GM18861 (cell line): ENCODE measurements around the gene ATXN1.
A peak's percentile ranks its signal among the peaks of the same experiment; 100 is the strongest.
"Not testable (repeated sequence)": the region's sequence is repeated elsewhere in the genome, so short reads cannot be mapped to it uniquely, and the experiment has no call there.

Experiments used
- ATAC-seq: cut with Tn5 transposase; IDR thresholded peaks from one replicate; pipeline ENCODE4 v1.9.1; 2021; ENCODE audit not compliant: unreplicated experiment

The ATXN1 gene

DNA sequence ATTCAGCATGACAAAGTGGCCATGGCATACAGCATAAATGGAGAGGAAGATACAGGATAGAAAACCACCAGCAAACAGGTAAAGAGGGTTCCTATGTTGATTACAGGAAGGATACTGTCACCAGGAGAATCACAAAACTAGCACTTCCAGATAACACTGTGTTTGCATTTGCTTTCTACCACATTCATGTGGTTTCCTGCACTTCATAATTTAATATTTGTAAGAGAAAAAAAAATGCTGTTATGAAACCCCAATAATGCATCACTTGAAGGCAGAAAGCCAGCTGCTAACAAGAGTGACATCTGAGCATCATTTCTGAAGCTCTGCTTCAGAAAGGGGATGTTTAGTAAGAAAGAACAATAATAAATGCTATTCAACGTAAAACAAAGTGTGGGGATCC, 106.6 kb downstream of the ATXN1 start:
- peak; percentile 32 for ATAC-seq

DNA sequence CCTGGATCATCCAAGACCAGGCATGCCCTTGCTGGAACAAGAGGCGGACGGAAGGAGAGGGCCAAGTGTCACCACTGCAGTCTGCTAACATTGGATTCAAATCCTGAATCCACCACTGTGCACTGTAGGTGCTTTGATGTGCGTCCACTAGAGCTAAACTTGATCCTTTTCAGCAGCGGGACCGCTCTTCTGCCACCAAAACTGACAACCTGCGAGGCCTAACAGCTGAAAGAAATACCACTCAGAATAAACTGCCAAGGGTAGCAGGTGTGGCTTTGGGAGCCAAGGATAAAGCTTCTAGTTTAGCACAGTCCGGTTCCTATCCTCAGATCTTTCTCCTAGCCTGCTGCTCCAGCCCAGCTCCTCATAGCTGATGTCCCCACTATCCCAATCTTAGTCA, 108.0 kb downstream of the ATXN1 start:
- ATAC-seq, result no peak

DNA sequence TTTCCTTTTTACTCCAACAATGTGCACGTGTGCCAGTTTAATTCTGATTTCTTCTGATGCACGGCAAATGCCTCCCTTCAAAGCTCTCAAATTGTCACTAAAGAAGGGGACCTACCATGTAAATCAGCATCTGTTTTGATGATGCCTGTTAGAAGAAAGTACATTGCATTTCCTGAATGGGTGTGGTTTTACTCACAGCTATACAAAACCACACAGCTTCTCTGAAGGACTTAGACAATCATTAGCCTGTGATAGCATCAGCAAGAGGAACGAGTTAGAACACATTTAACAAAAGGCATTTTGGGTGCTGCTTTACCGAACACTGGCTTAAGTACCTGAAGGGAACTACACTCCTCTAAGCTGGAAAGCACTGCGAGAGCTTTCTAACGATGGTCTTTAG, 109.4 kb downstream of the ATXN1 start:
- ATAC-seq, result peak; percentile 92

DNA sequence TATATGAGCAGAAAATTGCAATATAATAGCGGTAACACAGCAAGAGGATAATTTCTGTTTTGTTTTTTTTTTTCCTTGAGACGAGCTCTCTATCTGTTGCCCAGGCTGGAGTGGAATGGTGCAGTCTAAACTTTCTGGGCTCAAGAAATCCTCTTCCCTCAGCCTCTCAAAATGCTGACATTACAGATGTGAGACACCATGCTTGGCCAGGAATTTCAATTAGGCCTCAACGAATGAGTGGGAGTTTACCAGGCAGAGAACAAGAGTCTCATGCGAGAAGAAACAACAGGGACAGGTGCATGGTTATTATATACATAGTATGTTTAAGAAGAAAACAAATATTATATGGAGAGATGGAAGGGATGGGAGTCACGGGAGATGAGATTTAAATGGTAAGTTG, 111.4 kb downstream of the ATXN1 start:
- ATAC-seq, result no peak

DNA sequence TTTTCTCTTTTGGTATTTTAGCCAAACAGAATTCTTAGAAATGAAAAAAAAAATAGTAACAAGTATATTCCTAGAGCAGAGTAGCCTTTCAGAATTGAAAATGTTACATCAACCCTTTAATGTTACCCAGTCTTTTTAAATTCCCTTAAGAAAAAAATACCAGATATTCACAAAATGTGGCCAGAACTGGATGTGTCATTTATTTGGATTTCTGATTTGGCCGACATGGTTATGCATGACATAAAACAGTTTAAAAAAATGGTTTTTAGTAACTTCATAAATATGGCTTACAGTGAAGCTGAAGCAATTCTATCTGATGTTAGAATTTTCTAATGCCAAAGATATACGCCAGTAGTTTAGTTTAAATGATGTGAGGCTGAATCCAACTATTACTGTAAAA, 112.0 kb downstream of the ATXN1 start:
- no peak for ATAC-seq

DNA sequence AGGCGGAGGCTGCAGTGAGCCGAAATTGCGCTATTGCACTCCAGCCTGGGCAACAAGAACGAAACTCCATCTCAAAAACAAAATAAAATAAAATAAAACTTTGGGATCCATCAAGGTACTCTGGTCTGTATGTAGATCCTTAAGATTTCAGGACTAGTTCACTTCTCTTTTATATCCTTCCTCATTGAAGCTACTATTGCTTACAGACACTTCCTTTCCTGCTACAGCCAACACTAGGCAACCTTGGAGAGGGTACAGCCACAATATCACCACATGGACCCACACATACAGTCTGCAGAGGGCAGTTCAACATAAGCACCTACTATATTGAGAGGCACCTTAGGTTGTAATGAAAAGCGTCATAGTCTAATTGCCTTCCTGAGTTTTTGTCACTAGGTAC, 113.3 kb downstream of the ATXN1 start:
- no peak for ATAC-seq

DNA sequence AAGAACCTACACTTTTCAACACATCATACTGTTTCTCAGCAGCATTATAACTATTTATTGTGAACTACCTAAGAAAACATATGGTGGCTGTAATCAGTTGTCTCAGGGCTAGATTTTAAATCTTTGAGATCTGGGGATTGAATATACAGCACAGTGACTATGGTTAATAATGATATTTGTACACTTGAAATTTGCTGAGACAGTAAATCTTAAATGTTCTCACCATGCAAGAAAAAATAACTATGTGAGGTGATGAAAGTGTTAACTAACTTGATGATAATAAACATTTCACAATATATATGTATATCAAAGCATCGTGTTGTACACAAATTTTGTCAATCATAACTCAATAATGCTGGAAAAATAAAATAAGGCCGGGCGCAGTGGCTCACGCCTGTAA, 113.8 kb downstream of the ATXN1 start:
- ATAC-seq, result no peak

DNA sequence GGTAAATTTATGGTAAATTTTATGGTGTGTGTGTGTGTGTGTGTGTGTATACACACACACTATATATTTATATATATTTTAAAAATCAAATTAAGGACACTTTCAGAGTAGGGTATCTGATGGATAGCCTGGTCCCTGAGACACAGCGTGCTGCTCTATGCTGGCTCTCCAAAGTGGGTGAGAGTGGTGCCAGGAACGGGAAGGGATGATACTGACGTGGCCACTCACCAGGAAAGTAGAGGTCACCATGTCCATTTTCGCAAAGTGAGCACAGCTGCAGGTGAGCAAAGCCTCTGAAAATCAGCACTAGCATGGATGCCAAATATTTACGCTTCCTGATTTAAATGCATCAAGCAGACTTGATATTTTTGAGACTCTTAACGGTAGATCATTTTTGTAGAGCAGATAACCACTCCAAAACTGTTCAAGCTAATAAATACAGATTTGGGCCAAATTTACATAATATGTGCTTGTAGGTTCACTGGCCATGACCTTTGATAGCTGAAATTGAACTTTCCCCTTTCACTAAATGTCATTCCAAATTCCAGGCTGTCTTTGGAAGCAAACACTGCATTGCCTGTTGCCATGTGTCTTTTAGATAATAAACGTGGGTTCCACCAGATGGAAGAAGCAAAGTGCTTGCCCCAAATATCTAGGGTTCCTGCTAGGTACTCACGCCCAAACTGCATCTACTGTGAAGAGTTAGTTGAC, 116.6 kb downstream of the ATXN1 start:
- ATAC-seq, result no peak

DNA sequence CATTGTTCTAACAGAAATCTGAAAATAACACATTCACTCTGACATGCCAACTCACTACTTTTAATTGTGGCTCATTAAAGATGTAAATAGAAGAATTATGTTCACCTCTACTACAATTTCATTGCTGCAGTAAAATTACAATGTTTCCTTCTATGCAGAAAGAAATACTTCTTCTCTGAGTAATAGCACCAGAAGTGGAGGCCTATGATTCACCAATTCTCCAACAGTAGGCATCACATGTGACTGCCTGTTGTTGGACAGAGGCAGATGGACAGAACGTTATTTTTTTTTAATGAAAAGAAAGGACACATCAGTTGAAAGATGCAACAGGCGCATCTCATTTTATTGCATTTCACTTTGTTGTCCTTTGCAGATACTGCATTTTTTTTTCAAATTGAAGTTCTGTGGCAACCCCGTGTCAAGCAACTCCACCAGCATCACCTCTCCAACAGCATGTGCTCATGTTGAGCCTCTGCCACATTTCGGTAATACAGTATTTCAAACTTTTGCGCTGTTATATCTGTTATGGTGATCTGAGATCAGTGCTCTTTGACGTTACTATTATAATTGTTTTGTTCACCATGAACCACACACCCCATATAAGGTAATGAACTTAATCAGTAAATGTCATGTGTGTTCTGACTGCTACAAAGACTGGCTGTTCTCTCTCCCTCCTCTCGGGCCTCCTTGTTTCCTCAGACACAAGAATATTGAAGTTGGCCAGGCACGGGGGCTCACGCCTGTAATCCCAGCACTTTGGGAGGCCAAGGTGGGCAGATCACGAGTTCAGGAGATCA, 121.4 kb downstream of the ATXN1 start:
- ATAC-seq, result no peak

DNA sequence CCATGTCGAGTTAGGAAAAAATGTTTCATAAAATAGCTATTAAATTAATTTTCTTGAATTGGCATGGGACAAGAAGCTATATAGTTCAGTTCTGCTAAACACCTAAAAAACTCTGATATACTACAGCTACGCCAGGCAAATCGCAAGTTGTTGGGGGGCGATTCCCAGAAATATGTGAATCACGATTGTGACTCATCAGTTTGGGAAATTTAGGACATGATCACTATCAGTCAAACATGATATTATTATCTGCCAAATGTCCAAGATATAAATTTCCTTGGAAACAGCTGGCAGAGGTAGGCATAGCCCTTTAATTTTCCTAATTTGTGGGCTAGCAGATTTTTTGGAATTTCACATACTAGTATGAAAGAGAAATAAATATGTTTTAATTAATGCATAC, 123.6 kb downstream of the ATXN1 start:
- ATAC-seq, result no peak

DNA sequence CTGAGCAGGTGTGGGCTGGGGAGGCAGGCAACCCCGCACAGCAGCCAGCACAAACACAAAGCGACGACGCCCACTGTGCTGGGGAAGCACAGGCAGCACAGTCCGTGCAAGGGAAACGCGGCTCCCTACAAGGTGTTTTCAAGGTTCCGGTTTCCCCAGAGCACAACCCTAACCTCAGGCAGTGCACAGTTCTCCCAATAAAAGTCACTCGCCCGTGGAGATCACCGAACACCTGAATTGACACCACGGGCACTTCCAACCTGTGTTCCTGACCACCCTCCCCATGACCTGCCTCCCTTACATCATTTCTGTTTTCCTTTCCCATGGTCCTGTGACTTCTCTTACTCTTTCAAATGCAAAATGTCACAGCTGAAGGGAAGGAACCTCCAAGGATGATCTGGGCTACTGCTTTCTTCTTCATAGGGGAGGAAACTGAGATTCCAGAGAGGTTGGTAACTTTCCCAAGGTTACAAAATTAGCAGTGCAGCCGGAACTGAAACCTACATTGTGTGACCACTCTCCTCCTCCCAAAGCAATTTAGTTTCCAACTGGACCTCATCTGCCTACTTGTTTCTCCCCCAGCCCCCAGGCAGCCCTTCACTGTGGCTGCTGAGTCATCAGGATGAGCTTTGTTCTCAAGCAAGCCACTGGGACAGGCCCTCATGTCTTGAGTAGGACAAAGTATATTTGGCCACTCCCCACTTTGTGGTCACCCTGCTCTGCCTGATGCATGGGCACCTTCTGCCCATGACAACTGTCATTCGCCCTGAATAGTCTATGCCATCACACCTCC, 125.3 kb downstream of the ATXN1 start:
- peak; percentile 29 for ATAC-seq

DNA sequence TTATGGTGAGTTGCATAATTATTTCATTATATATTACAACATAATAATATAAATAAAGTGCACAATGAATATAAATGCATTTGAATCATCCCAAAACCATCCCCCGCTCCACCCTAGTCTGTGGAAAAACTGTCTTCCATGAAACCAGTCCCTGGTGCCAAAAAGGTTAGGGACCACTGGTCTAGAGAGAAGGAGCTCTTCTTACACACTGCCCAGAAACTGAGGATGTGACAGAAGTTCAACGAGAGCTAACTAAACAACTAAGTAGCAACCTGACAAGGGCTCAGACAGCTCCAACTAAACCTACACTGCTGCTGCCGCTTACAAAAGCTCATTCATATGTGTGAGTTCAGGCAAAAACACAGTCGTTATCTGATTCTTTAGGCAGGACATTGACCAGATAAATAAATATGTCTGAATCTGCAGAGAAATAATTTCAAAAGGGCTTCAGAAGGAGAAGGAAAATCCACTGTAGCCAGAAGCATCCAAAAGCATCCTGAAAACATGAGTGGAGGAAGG, 125.9 kb downstream of the ATXN1 start:
- no peak for ATAC-seq

DNA sequence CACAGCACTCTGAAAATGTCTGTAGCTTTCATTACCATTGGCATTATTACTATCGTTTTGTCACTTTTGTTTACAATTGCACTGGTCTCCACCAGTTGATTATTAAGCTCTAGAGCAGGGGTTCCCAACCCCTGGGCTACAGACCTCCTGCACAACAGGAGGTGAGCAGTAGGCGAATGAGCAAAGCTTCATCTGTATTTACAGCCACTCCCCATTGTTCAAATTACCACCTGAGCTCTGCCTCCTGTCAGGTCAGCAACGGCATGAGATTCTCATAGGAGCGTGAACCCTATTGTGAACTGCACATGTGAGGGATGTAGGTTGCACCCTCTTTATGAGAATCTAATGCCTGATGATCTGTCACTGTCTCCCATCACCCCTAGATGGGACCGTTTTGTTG, 126.4 kb downstream of the ATXN1 start:
- no peak for ATAC-seq

DNA sequence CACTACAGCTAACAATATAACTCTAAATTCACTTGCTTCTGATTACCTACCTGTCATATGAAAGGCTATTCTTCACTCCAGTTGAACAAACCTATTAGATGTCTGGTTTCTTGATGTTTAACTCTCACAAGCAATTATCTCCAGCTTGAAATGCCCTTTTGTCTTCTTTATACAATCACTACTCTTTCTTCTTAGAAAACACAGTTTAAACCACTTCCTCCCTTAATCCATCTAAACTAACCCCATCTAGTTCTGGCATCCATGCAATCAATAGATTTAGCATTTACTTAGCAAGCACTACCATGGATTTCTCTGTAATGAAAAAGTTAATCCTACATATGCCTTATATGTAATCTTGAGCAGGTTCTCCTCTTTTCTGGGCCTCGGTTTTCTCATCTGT, 127.3 kb downstream of the ATXN1 start:
- no peak for ATAC-seq

DNA sequence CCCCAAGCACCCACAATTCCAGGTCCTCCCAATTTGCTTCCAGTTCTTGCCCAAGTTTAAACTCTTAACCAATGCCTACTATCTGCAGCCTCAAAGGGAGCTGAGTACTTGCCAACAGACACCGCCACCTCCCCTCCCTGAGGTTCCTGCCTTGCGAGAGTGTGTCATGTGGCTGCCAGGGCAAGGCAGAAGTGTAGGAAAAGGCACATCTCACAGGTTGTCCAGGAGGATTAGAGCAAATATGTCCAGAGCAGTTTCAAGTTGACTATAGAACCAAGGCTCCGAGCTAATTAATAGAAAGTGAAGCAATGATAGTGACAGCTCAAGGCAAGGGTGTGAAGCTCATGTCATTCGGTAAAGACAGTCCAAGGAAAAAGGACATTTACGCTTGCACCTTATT, 127.8 kb downstream of the ATXN1 start:
- ATAC-seq, result no peak

DNA sequence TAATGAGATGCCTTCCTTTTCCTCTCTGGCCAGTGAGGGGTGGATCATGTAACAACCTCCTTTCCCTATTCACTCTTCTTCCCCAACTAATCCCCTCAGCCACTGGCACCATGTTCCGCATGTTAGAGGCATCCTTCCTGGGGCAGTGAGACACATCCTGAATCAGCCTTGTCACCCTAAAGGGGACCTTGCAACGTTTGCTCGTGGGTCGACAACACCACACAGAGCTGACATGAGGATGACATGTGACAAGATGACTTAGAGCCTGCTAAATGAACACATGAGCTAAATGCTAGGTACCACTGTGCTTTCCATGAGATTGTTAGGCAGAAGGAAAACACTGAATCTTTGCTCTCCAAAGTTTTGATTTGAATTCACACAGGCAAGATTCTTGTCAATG, 129.2 kb downstream of the ATXN1 start:
- no peak for ATAC-seq

DNA sequence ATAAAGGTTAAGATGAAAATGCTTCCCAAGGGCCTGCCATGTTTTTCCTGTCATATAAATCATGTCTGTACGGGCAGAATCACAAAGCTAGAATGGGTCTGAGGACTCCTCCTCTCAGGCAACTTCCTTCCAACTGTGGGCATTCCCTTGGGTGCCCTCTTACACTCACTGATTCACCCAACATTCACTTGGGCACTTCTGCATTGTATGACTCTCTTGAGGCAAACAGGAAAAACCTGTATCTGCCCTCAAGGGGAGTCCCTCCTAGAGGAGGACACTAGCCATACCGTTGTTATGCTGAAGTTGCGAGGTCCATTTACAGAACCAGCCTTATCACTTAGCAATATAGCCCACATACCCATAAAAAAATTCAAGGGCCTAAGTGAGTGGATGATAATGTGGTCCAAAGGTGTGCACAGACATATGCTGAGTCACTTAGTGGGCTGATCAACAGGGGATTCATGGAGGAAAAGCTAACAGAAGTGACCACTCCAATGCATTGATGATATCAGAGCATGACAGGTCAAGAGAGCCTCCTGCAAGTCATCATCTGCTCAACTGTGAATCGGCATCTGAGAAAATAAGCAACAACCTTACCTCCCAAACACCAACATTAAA, 131.1 kb downstream of the ATXN1 start:
- ATAC-seq, result no peak

DNA sequence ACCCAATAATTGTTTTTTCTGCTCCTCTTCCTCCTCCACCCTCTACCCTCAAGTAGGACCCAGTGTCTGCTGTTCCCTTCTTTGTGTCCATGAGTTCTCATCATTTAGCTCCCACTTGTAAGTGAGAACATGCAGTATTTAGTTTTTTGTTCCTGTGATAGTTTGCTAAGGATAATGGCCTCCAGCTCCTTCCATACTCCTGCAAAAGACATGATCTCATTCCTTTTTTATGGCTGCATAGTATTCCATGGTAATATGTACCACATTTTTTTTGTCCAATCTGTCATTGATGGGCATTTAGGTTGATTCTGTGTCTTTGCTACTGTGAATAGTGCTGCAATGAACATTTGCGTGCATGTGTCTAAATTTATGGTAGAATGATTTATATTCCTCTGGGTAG, 132.7 kb downstream of the ATXN1 start:
- ATAC-seq, result not testable (repeated sequence)

DNA sequence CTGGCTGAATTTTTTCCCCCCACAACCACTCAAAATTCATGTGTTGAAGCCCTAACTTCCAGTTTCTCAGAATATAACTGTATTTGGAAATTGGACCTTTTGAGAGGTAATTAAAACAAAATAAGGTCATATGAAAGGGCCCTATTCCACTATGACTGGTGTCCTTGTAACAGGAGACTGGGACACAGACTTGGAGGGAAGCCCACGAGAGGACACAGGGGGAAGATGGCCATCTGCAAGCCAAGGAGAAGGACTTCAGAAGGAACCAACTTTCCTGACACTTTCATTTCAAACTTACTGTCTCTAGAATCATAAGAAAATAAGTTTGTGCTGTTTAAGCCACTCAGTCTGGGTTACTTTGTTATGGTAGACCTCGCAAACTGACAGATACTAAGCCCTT, 134.6 kb downstream of the ATXN1 start:
- no peak for ATAC-seq

DNA sequence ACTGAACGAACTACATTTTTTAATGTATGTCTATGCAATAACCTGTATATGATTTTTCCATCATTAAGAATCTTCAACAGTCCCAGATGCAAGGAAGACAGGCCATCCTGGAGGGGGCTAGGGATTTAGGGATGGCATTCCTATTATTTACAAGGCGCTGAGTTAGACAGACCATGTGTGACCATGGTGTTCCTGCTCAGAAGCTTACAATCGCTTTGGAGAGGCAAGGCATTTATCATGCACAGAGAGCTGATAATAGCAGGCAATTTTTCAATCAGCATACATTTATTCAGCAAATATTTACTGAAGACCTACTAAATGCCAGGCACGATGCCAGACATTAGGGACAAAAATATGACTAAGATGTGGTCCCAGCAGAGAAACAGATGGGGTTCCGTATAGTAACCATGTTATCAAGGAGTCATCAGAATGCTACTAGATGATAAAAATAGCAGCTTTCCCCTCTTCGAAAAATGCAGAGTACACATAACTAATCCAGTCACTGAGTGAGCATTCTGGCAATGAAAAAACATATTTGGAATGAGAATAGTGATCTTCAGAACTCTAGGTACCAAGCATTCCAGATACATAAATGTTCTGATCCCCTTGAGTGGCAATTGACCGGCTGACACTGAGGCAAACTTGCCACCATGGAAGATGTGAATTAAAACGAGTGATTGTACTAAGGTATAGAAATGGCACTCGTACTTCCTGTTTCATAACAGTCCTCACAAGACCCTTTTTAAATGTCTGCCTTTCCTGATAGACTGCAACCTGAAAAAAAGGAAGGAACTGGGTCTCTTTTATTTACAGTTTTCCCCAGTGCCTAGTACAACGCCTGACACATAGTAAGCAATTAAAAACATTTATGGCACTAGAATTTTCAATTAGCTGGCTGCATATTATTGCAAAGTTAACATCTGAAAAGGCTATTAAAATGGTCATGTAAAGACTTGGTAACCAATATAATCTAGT, 135.7 kb downstream of the ATXN1 start:
- ATAC-seq, result no peak
